Neural progenitor cell (in vitro differentiated cells): Measurements from ENCODE around the gene ELF5. TPM values are rescaled to one million over a fixed set of nuclear protein-coding genes. Genes with fewer than 3 reads are reported as not detected.

Experiments
- DNase-seq: peaks from one replicate; pipeline ENCODE4 v3.0.0-alpha.2; 2016; ENCODE audit warnings: low spot score
- H2AFZ ChIP-seq: fragments of 200-600 bp; sonication (generic); replicated peaks from 2 replicates; pipeline ENCODE4 v1.6.1; 2016; ENCODE audit warnings: antibody characterized with exemption
- H3F3A ChIP-seq: fragments of 200-600 bp; sonication (generic); 2 replicates; pipeline ENCODE4 v1.6.1; 2016; ENCODE audit warnings: antibody characterized with exemption, low read depth
- H3K27ac ChIP-seq: fragments of 200-600 bp; sonication (generic); 2 replicates; pipeline ENCODE4 v1.5.1; 2016; ENCODE audit warnings: mild to moderate bottlenecking
- H3K27me3 ChIP-seq: fragments of 200-600 bp; sonication (generic); 2 replicates; pipeline ENCODE4 v1.6.1; 2016; ENCODE audit warnings: mild to moderate bottlenecking, moderate library complexity
- H3K36me3 ChIP-seq: fragments of 200-600 bp; sonication (generic); 2 replicates; pipeline ENCODE4 v1.5.1; 2016
- H3K4me1 ChIP-seq: fragments of 200-600 bp; sonication (generic); 2 replicates; pipeline ENCODE4 v1.6.1; 2016; ENCODE audit warnings: mixed run types
- H3K4me2 ChIP-seq: fragments of 200-600 bp; sonication (generic); 2 replicates; pipeline ENCODE4 v1.6.1; 2016
- H3K4me3 ChIP-seq: fragments of 200-600 bp; sonication (generic); 2 replicates; pipeline ENCODE4 v1.5.1; 2016
- H3K79me2 ChIP-seq: fragments of 200-600 bp; sonication (generic); 2 replicates; pipeline ENCODE4 v1.6.1; 2016; ENCODE audit warnings: low read depth
- H3K9ac ChIP-seq: fragments of 200-600 bp; sonication (generic); 2 replicates; pipeline ENCODE4 v1.6.1; 2016
- H3K9me3 ChIP-seq: fragments of 200-600 bp; sonication (generic); 2 replicates; pipeline ENCODE4 v1.5.1; 2016; ENCODE audit warnings: low read depth
- H4K20me1 ChIP-seq: fragments of 200-600 bp; sonication (generic); 2 replicates; pipeline ENCODE4 v1.6.1; 2016; ENCODE audit warnings: low read depth
- H3K27ac Mint-ChIP-seq: 3 replicates; pipeline ENCODE4 v1.8.0; 2021; ENCODE audit warnings: mixed read lengths
- H3K27me3 Mint-ChIP-seq: 2 replicates; pipeline ENCODE4 v1.8.0; 2022; ENCODE audit warnings: low read depth, mild to moderate bottlenecking, inconsistent platforms, moderate library complexity, mixed read lengths; ENCODE audit not compliant: insufficient read depth
- H3K36me3 Mint-ChIP-seq: 3 replicates; pipeline ENCODE4 v1.8.0; 2021; ENCODE audit warnings: mixed read lengths
- H3K4me1 Mint-ChIP-seq: 3 replicates; pipeline ENCODE4 v1.8.0; 2021; ENCODE audit warnings: mixed read lengths
- H3K4me3 Mint-ChIP-seq: 3 replicates; pipeline ENCODE4 v1.8.0; 2021; ENCODE audit warnings: mild to moderate bottlenecking, moderate library complexity, mixed read lengths
- H3K9me3 Mint-ChIP-seq: 3 replicates; pipeline ENCODE4 v1.8.0; 2020; ENCODE audit warnings: mixed read lengths
- CTCF ChIP-seq: fragments of 200-600 bp; sonication (generic); IDR thresholded peaks from 2 replicates; pipeline ENCODE4 v1.5.1; 2017; ENCODE audit warnings: antibody characterized with exemption, mild to moderate bottlenecking
- EZH2 ChIP-seq: fragments of 200-600 bp; sonication (generic); IDR thresholded peaks from 2 replicates; pipeline ENCODE4 v1.6.1; 2017; ENCODE audit warnings: antibody characterized with exemption, mild to moderate bottlenecking, moderate library complexity
- EZH2phosphoT487 ChIP-seq: fragments of 200-600 bp; sonication (generic); IDR thresholded peaks from 2 replicates; pipeline ENCODE4 v1.6.1; 2017; ENCODE audit warnings: antibody characterized with exemption
- total RNA-seq: library from RNA; depleted of rRNA; stranded (reverse); fragments of >200 nt; gene quantifications from 2 replicates; pipeline ENCODE4 v1.2.3, GENCODE V29; 2015; ENCODE audit warnings: low replicate concordance

ELF5 gene
- total RNA-seq, 1 donor from 2014 or later: not detected

GRCh38 chr11:34476849-34477248 lies 36.7 kb downstream of the ELF5 start:
- Histone ChIP-seq H3K27ac (no peak overlapping the region), H3F3A (no peaks in the 10 kb centered on the region), H3K4me1 (no peaks in the 10 kb centered on the region), H3K27me3 (no peaks in the 10 kb centered on the region), H3K4me3 (no peak overlapping the region), H3K4me2 (no peak overlapping the region), H4K20me1 (no peaks in the 10 kb centered on the region), H3K9ac (no peak overlapping the region), H3K9me3 (no peaks in the 10 kb centered on the region), H2AFZ (no peak overlapping the region), H3K36me3 (no peaks in the 10 kb centered on the region), H3K79me2 (no peaks in the 10 kb centered on the region)
- no peak for DNase-seq
- Mint-ChIP-seq H3K27me3 (peaks cover 4% of the 10 kb centered on the region), H3K27ac (no peak overlapping the region), H3K4me1 (no peaks in the 10 kb centered on the region), H3K9me3 (no peaks in the 10 kb centered on the region), H3K4me3 (no peak overlapping the region), H3K36me3 (no peaks in the 10 kb centered on the region)
- TF ChIP-seq EZH2phosphoT487 (no peak), EZH2 (no peak), CTCF (no peak)

GRCh38 chr11:34475656-34476055 lies 37.9 kb downstream of the ELF5 start:
- Histone ChIP-seq H3K27ac (no peak overlapping the region), H3K4me3 (no peak overlapping the region), H2AFZ (no peak overlapping the region), H3F3A (no peaks in the 10 kb centered on the region), H3K4me1 (no peaks in the 10 kb centered on the region), H3K4me2 (no peak overlapping the region), H4K20me1 (no peaks in the 10 kb centered on the region), H3K27me3 (no peaks in the 10 kb centered on the region), H3K9me3 (no peaks in the 10 kb centered on the region), H3K79me2 (no peaks in the 10 kb centered on the region), H3K9ac (no peak overlapping the region), H3K36me3 (no peaks in the 10 kb centered on the region)
- no peak for DNase-seq
- H3K27ac Mint-ChIP-seq: no peak overlapping the region
- TF ChIP-seq CTCF (no peak), EZH2 (no peak), EZH2phosphoT487 (no peak)
- H3K9me3 Mint-ChIP-seq: no peaks in the 10 kb centered on the region
- no peaks in the 10 kb centered on the region for H3K36me3 Mint-ChIP-seq
- no peak overlapping the region for H3K4me3 Mint-ChIP-seq
- no peaks in the 10 kb centered on the region for H3K4me1 Mint-ChIP-seq
- peaks cover 4% of the 10 kb centered on the region for H3K27me3 Mint-ChIP-seq

GRCh38 chr11:34473603-34474169 lies 39.9 kb downstream of the ELF5 start:
- H3K4me1 ChIP-seq: no peaks in the 10 kb centered on the region
- DNase-seq: no peak
- H3K27ac ChIP-seq: no peak overlapping the region
- H3K4me3 ChIP-seq: no peak overlapping the region
- TF ChIP-seq EZH2phosphoT487: no peak
- TF ChIP-seq CTCF: no peak
- TF ChIP-seq EZH2: no peak
- H3K9ac ChIP-seq: no peak overlapping the region
- H3K27me3 ChIP-seq: no peaks in the 10 kb centered on the region
- Mint-ChIP-seq H3K4me1 (no peaks in the 10 kb centered on the region), H3K9me3 (no peaks in the 10 kb centered on the region), H3K27me3 (peaks cover 4% of the 10 kb centered on the region), H3K36me3 (no peaks in the 10 kb centered on the region), H3K27ac (no peak overlapping the region), H3K4me3 (no peak overlapping the region)
- H3K4me2 ChIP-seq: no peak overlapping the region
- no peaks in the 10 kb centered on the region for H3F3A ChIP-seq
- no peak overlapping the region for H2AFZ ChIP-seq
- H3K36me3 ChIP-seq: no peaks in the 10 kb centered on the region
- H3K9me3 ChIP-seq: no peaks in the 10 kb centered on the region
- H3K79me2 ChIP-seq: no peaks in the 10 kb centered on the region
- no peaks in the 10 kb centered on the region for H4K20me1 ChIP-seq
